Stimulated activated CD8-positive, alpha-beta memory T cell treated with anti-CD3 and anti-CD28 coated beads, Interleukin-2, amount 100 ng/mL, for 1 hour (primary cell): ENCODE data around the gene SFI1.

Experiments
- DNase-seq, 2 donors: peaks; one replicate each; pipeline ENCODE4 v3.0.0-alpha.2; 2020; ENCODE audit warnings: low read depth in 2 of 2

Gene SFI1

GRCh38 chr22:31616315-31616980 lies 120.1 kb downstream of the SFI1 start:
- DNase-seq: no peak

- no peak for DNase-seq
Observed at GRCh38 chr22:31618057-31618456, 121.7 kb downstream of the SFI1 start.

- no peak for DNase-seq
Observed at GRCh38 chr22:31618471-31619176, 122.3 kb downstream of the SFI1 start.

DNA sequence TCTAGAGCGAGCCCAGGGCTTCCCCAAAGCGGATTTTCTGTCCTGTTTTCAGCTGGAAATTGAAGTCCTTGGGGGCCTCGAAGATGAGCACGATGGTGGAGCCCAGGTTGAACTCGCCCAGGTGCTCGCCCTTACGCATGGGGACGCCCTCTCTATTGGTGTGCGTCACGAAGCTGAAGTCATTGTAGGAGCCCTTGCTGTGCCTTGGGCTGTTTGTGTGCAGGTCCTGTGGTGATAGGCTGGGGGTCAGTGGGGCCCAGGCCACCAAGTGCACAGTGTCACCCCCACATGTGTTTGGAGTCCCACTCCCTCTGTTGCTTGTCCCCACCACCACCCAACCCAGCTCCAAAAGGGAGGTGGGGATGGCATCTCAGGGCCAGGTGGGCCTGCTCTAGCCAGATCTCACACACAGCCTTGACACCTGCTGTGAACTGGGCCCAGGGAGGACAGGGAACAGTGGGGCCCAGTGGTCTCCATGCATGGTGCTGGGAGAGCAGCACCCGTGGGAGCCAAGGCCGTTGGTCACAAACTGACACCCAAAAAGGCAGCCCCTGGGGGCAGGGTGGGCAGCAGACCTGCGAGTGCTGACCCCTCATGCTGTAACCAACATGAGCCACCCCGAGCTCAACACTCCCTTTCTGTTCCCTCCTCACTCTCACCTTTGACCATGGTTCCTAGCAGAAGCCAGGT lies 123.4 kb downstream of the SFI1 start:
- DNase-seq: no peak

DNA sequence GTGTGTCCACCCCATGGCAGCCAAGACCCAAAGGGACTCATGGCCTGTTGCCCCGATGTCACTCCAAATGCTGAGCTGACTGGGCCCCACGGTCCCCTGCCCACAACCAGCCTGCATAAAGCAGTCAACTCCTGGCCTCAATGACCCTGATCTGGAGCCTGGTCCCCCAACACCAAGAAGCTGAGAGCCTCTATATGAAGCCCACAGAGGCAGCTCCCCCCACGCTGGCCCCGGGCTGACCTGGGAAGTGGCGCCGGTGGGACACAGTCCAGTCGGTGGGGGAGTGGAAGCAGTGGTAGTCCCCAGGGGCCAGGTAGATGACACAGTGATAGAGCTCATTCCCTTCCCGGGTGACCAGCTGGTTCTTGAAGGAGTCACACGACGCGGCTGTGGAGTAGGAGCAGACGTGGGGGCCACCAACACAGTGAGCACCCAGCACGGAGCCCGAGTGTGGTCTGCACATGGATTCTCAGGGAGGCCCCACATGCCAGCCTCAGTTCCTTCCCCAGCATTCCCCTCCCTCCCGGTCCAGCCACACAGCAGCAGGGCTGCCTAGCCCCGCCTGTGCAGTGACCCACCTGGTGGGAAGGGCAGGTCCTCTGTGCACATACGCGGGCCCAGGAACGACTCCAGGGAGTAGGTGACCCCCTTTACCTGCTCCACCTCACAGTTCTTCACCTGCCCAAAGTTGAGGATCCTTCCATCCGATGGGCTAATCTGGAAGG lies 124.6 kb downstream of the SFI1 start:
- no peak for DNase-seq

GRCh38 chr22:31621507-31622124 lies 125.3 kb downstream of the SFI1 start:
- no peak for DNase-seq

GRCh38 chr22:31622980-31623379 lies 126.6 kb downstream of the SFI1 start:
- DNase-seq: no peak

GRCh38 chr22:31623592-31624304 lies 127.4 kb downstream of the SFI1 start:
- DNase-seq: no peak

- no peak for DNase-seq
Observed at GRCh38 chr22:31625257-31625640, 128.9 kb downstream of the SFI1 start.

DNA sequence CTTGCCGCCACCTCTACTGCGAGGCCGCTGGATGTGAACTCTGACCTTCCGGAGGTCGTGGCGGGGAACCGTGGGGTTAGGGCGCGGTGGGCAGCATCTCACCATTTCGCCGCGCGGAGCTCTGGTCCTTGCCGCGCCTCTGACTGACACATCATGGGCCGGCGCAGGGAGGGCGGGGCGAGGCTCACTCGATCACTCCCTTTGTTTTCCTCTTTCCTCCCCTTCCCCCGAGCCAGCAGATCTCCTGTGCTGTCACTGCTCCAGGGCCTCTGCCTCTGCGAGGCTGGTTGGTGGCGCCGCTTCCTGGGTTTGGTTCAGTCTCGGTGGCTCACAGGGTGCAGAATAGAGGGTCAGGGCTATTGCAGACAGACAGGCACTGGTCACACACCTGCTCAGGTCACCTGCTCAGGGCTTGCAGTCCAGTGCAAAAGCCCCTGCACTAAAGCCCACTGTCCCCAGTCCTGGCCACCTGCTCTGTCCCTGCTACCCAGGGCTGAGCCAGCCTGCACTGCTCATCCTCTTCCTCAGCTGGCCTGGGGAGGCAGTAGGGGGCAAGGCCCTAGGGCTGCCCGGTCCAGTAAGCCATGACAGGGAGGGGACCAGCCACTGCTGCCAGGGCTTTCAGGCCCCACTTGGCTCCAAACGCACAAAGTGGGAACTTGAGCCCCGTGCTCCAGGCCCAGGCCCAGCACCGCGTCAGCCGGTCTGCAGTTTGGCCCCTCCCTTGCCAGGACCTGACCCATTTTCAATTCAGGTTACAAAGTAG lies 129.5 kb downstream of the SFI1 start:
- no peak for DNase-seq

GRCh38 chr22:31626427-31627150 lies 130.3 kb downstream of the SFI1 start:
- DNase-seq: no peak

- DNase-seq: no peak
Observed at GRCh38 chr22:31627223-31627731, 130.9 kb downstream of the SFI1 start.

GRCh38 chr22:31628362-31628761 lies 132.0 kb downstream of the SFI1 start:
- DNase-seq: no peak

DNA sequence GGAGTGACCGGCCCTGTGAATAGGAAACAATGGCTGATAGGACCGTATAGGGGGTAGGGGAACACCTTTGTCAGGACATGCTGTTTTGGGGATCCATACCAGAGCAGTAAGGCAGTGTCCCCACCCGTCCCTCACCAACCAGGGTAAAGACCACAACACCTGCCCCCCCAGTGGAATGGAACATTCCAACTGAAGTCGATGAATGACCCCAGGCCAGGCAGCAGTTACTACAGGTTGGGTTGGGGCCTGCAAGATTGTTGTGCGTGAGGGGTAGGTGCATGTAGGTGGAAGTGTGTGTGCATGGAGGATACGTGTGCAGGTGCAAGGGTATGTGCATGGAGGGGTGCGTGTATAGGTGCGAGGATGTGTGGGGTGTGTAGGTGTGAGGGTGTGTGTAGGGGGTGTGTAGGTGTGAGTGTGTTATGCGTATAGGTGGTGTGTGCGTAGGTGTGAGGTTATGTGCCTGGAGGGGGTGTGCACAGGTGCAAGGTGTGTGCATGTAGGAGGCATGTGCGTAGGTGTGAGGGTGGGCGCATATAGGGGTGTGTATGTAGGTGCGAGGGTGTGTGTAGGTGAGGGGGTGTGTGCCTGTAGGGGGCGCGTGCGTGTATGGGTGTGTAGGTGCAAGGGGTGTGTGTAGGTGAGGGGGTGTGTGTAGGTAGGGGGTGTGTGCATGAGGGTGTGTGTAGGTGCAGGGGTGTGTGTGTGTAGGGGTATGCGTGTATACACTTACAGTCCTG lies 132.8 kb downstream of the SFI1 start:
- no peak for DNase-seq

GRCh38 chr22:31629741-31630184 lies 133.4 kb downstream of the SFI1 start:
- DNase-seq: no peak

DNA sequence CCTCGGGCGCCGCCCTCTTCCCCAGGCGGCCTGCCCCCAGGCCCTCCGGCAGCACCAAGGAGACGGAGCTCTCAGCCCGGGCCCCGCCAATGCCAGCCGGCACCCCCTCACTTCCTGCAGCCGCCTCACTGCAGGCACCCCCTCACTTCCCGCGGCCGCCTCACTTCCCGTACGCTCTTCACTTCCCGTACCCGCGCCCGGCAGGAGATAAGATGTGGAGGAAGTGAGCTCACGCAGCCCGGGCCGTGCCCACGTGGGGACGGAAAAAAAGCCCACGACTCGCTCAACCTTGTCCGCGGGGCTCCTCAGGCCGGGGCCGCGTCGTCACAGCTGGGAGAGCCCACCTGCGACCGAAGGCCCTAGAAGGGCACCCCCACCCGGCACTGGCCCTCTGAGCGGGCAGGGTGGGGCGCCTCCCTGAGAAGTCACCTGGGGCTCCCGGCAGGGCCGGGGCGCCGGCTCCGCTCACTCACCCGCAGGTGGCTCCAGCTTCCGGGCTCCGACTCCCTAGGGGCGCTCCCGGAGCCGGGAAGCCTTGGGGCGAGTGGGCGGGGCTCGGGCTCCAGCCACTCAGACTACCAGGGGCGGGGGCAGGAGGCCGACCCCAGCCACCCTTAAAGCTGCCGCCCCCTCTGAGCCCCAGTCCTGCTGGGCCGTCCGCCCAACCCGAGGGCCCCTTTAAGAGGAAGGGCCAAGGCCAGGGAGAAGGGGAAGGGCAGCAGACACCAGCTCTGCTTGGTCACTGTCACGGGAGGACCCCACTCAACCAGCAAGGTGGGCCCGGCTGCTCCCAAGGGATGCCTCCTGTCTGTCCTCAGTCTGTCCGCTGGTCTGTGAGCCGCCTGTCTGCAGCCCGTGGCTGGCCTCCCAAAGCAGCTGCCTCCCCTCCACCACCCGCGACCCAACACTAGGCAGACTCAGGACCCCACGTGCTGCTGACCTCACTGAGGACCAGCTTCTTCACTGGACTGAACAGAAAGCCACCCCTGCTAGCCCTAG lies 134.3 kb downstream of the SFI1 start:
- DNase-seq: peak; percentile 72 to 78

DNA sequence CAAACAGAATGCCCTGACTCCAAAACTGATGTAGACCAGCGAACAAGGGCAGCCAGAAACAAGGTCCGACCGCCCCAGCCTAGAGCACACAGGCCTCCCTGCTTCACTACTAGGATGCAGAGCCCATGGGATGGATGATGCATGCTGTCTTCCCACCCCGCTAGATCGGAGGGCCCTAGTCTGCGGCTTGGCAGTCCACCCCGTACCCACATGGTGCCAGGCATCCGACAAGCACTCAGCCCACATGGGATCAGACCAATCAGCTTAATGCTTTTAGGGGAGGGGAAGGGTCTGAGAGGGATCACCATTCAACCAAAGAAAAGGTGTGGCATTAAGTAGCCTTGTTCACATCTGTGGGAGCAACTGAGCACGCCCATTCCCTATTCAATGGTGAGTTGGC lies 135.1 kb downstream of the SFI1 start:
- no peak for DNase-seq
